HUDEP-2 (cell line): Measurements from ENCODE around the gene SLC38A10.

Experiments
- DNase-seq, 76 experiments: peaks; one replicate each; lab custom pipeline; 2025; ENCODE audit not compliant: unreplicated experiment in 76 of 76; lab: John Stamatoyannopoulos, UW

Gene SLC38A10

GRCh38 chr17:81217491-81217890, 77.6 kb downstream of the SLC38A10 start:
- no peak for DNase-seq

DNA sequence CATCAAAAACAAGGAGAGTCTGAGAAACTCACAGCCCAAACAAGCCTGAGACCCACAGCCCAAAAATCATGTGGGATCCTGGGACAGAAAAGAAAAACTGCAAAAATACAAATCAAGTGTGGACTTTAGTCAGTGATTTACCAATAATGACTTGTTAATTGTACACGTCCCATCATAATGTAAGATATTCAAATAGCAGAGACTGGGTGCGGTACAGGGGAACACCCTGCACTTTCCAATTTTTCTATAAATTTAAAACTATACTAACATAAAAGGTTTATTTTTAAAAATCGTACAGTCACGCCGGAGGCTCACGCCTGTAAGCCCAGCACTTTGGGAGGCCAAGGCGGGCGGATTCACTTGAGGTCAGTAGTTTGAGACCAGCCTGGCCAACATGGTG, 81.1 kb downstream of the SLC38A10 start:
- DNase-seq = no peak

DNA sequence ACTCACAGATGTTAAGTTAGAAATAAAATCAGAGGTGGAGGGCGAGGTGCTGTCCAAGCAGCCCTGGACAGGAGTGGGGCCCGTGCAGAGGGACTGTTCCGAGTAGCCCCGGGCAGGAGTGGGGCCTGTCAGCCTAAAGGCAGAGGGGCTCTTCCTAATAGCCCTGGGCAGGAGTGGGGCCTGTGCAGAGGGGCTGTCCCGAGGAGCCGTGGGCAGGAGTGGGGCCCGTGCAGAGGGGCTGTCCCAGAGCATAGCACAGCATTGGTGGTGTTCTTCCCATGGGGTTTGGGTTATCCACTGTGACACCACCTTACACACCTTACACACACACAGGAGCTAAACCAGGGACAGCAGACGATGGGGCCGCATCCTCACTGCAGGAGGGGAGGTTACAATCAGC, 82.7 kb downstream of the SLC38A10 start:
- no peak for DNase-seq

- peak in 1 of 76 experiments; percentile 2 for DNase-seq
These were observed 84.2 kb downstream of the SLC38A10 start for GRCh38 chr17:81210868-81211267.

- no peak for DNase-seq
These were observed 84.6 kb downstream of the SLC38A10 start for GRCh38 chr17:81210466-81210865.

DNA sequence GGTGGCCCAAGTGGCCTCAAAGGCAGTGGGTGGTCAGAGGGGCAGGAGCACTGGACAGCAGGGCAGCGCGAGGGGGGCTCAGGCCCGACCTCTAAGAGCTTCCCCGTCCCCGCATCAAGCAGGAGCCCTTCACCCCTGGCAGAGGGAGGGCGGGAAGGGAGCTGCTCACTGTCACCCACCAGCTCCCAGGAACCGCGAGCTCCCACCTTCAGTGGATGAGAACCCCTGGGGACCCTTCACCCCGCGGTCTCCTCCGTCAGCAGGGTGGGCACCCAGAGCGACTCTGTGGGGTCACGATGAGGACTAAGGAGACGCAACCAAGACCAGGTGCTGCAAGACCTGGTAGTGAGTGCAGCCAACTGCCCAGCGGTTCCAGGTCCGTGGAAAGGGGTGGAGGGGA, 86.0 kb downstream of the SLC38A10 start:
- no peak for DNase-seq

GRCh38 chr17:81208651-81209050, 86.5 kb downstream of the SLC38A10 start:
- no peak for DNase-seq

- DNase-seq = peak in 22 of 76 experiments; percentile 3 to 32 (median 13)
These were observed 87.2 kb downstream of the SLC38A10 start for GRCh38 chr17:81207610-81208581.

GRCh38 chr17:81206657-81207056, 88.5 kb downstream of the SLC38A10 start:
- no peak for DNase-seq

GRCh38 chr17:81206166-81206565, 88.9 kb downstream of the SLC38A10 start:
- DNase-seq = no peak

GRCh38 chr17:81204578-81204977, 90.5 kb downstream of the SLC38A10 start:
- no peak for DNase-seq

GRCh38 chr17:81203136-81203535, 92.0 kb downstream of the SLC38A10 start:
- no peak for DNase-seq

DNA sequence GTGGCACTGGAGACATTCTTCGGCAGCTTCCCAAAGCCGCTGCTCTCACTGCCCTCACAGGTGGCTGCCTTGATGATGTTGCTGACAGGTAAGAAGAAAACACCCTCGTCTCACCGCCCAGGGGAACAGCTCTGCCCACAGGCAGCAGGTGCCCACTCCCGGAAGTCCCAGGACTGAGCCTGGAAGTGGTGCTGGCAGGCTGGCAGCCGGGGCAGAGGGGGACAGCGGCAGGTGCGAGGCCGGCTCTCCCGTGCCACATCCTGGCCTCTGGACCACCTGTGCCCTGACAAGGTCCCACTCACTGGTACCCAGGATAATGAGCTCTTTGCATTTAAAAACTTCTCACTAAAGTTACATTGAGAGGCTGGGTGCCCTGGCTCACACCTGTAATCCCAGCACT, 92.8 kb downstream of the SLC38A10 start:
- no peak for DNase-seq

- DNase-seq = peak in 73 of 76 experiments; percentile 9 to 88 (median 65)
These were observed 94.2 kb downstream of the SLC38A10 start for GRCh38 chr17:81200695-81201580.

GRCh38 chr17:81200201-81200600, 94.9 kb downstream of the SLC38A10 start:
- no peak for DNase-seq

DNA sequence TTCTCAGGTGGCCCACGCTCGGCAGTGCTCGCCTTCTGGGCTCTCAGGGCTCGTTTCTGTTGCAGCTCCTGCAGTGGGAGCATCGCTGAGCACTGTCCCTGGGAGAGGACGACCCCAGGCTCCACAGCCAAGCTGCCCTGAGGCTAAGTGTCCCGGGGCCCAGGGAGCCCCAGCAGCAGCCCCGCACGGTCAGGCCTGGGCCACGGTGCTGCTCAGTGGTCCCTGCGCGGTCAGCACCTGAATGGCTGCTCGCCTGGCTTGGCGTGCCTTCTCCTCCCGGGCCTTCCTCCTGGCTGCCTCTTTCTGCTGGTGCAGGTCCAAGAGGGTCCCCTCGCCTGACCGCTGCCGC, 95.7 kb downstream of the SLC38A10 start:
- no peak for DNase-seq

DNA sequence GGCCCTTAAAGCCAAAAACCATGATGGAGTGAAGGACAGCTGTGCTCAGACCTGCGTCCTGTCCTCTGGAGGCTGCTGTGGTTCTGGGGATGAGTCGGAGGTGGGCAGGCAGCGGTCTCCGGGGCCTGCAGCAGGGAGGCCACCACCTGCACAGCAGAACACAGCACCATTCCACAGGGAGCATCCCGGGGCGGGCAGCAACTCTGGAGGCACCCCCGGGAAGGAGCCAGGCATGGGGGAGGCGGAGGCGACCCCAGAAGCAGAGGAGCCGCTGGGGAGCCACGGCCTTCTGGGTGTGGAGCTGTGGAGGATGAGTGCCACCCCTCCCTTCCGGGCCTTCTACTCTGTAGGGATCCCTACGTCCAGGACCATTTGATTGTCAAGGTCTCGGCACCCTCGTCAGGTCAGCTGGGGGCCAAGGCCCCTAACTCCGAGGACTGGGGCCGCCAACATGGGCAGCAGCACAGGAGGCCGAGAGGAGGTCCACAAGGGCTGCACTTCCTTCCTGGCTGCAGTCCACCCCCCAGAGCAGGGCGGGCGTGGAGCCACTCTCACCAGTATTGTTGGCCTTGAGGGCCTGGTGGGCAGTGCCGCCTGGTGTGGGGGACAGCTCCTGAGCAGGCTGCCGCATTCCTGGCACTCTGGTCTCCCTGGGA, 96.2 kb downstream of the SLC38A10 start:
- no peak for DNase-seq

DNA sequence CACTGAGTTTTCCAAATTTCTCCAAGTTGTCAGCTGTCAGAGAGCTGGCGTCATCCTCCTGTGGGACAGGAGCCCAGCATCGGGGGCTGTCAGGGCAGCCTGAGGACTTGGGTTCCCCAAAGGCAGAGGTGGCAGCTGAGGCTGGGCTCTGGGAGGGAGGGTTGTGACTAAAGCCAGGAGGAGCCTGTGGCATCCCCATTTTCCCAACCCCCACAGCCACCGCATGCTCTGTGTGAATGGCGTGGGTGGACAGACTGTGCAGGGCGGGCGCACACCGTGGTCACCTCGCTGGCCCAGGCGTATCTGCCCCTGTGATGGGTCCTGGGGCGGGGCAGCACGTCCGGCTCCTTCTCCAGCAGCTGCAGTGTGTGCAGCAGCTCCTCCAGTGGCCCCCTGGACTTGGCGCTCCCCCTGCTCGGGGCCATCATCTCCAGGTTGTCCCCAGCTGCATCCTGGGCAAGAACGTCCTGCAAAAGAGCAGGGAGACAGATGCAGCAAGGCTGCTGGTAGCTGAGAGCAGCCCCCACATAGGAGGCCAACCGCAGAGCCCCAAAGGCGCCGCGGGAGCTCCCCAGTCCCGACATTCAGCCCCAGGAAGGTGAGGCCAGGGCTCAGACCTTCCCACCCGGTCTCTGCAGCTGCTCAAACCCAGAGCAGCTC, 97.1 kb downstream of the SLC38A10 start:
- peak in 2 of 76 experiments; percentile 5 to 35 for DNase-seq

GRCh38 chr17:81197409-81197795, 97.7 kb downstream of the SLC38A10 start:
- DNase-seq = no peak
